GM13976 (cell line): ENCODE results near the gene FAM163B.

ENCODE experiments used
- DNase-seq: peaks from one replicate; pipeline ENCODE4 v3.0.0; 2012; ENCODE audit warnings: low spot score
- in situ Hi-C: fragments of 300-500 bp; cut with MboI; formaldehyde crosslinking; loops from one replicate; pipeline ENCODE4 v1.12.0; 2022; ENCODE audit warnings: low sequenced_read_pairs, mixed read lengths, inconsistent platforms; ENCODE audit not compliant: unreplicated experiment
- TF ChIP-seq, protein P1 (sequence below): IDR thresholded peaks from 2 replicates; pipeline ENCODE4 v1.5.1; 2012; ENCODE audit warnings: borderline replicate concordance, mild to moderate bottlenecking; ENCODE audit not compliant: insufficient read depth; ENCODE audit errors: extremely low read depth, missing control alignments, control extremely low read depth

FAM163B gene

DNA sequence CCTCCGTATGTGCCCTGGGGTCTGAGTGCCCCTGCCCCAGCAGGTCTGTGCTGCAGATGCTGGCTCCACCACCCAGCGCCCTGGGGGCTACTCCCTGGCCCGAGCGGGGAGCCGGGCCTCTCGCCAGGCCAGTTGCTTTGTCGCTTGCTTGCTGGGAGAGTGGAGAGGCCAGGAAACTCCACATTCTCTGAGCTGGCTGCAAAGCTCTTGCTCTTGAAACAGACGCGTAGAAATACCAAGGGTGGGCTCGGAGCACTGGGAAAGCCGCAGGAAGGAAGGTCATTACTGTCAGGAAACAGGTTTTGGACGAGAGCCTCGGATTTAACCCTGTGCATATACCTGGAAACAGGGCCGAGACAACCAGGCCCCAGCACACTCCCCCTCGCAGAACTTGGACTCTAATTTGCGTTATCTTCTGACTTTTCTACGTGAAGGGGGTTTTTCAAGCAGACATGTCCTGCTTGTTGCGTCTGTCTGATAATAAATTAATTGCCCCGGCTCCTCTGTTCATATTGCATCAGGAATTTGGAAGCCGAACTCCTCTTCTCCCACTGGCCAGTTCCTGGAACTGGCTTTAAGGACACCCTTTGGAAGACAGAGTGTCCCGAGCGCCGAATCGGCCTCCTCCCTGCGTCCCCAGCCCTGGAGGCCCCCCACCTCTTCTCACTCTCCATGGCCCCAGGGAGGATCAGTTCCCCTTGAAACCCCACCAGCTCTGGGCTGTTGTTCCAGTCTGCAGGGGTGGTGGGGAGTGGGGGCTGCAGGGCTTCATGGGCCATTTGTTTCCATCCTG is 63.5 kb downstream of the FAM163B start:
- TF ChIP-seq, protein P1, sequence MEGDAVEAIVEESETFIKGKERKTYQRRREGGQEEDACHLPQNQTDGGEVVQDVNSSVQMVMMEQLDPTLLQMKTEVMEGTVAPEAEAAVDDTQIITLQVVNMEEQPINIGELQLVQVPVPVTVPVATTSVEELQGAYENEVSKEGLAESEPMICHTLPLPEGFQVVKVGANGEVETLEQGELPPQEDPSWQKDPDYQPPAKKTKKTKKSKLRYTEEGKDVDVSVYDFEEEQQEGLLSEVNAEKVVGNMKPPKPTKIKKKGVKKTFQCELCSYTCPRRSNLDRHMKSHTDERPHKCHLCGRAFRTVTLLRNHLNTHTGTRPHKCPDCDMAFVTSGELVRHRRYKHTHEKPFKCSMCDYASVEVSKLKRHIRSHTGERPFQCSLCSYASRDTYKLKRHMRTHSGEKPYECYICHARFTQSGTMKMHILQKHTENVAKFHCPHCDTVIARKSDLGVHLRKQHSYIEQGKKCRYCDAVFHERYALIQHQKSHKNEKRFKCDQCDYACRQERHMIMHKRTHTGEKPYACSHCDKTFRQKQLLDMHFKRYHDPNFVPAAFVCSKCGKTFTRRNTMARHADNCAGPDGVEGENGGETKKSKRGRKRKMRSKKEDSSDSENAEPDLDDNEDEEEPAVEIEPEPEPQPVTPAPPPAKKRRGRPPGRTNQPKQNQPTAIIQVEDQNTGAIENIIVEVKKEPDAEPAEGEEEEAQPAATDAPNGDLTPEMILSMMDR = no peak
- in situ Hi-C loops = loop anchor here (25.0 kb wide), 1 partner anchor 192 kb away; the partner anchor contains the start of gene SARDH
- DNase-seq = no peak

DNA sequence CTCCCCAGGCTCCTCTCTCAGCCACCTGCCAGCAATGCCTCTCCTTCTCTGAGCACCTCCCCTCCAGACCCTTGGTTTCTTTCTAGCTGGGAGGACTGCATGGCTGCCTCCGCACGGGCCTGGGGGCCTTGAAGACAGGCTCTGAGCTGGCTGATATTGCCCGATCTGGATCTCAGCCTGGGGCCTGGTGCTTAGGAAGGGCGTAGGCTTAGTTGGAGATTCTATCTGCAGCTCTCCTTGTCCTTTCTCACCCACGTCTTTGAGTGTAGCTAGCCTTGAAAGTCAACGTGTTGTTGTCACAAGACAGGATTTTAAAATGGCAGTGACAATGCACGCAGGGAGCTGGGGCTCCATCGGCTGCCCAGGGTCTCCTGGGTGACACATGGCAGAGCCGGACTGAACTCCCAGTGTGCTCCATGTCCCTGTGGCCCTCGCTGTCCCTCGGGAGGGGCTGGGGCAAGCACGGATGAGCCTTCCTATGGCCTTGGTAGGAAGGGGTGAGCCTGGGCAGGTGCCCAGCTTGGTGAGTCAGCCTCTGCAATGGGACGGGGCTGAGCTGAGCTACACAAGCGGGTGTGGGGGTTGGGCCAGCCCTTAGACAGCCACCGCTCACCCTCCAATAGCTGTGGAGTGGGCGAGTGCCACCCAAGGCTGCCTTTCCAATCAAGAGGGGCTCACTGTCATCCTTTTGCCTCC is 65.3 kb downstream of the FAM163B start:
- in situ Hi-C loops = loop anchor here (25.0 kb wide), 1 partner anchor 193 kb away; the partner anchor contains the start of gene SARDH
- TF ChIP-seq, protein P1 = no peak
- no peak for DNase-seq

DNA sequence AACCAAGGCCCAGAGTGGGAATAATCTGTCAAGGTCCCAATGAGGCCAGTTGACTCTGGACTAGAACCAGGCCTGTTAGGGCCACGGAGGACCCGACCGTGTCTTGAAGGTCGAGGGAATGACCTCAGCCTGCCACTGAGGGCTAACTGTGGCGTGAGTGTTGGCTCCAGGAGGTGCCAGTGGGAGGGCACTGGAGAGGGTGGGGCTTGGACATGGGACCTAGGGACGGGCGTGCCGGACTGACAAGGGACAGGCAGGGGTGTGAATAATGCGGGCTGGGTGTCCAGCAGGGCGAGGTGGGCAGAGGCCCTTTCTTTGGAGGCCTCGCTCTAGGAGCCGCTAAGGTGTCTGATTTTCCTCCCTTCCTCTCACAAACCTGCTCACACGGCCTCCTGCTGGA is 67.2 kb downstream of the FAM163B start:
- TF ChIP-seq, protein P1 = no peak
- no peak for DNase-seq
- in situ Hi-C loops = loop anchor here (25.0 kb wide), 1 partner anchor 195 kb away; the partner anchor contains the start of gene SARDH

DNA sequence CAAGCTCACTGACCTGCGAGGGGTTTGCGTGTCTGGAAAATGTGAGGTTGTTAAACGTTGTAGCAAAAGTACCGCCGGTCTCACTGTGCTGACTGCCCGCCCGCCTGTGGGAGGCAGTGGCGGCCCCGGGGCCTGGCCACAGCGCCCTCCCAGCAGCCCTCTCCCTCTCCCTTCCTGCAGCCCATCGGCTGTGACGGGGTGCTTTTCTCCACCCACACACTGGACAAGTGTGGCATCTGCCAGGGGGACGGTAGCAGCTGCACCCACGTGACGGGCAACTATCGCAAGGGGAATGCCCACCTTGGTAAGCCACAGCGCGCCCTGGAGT is 68.5 kb downstream of the FAM163B start:
- DNase-seq = peak; percentile 72
- in situ Hi-C loops = loop anchor here (25.0 kb wide), 1 partner anchor 197 kb away; the partner anchor contains the start of gene SARDH
- TF ChIP-seq, protein P1 = peak; percentile 20

- DNase-seq = no peak
- TF ChIP-seq, protein P1 = no peak
- in situ Hi-C loops = loop anchor here (25.0 kb wide), 1 partner anchor 197 kb away; the partner anchor contains the start of gene SARDH
Measured at GRCh38 chr9:133539991-133540697, 69.0 kb downstream of the FAM163B start.
